ENCODE results near the gene CCDC34.
"Not testable (repeated sequence)": the region's sequence is repeated elsewhere in the genome, so short reads cannot be mapped to it uniquely, and the experiment has no call there.

The CCDC34 gene

DNA sequence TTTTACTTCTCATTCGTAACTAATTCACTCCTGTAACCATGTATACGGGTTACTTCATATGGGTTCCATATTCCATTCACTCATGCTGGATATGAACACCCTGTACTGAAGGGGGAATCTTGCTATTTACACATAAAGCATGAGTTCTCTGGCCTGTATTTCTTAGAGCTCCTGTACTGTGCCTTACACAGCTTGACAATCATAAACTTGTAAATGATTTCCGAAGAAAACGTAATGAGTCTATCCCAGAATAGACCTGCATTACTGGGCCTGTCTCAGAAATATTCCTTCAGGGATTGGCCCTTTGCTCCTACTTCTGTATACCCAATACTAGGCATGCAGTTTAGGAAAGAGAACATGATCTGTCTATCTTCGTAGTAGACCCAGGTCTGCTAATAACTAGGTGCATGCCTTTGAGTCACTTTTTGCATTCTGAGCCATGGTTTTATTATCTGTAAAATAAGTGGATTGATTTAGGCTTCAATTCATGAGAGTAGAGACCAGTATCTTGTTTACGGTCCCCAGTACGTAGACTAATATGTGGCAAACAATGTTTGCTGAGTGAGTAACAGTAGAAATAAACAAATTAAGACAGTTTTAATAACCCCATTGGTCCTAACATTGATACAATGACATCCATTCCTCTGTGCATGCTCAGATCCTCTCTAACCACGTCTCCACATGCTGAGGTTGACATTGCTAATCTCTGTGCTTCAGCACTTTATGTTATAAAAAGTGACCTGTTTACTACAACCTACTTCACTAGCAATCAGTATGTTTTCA, 1.2 kb downstream of the CCDC34 start:
- no peak for DNase-seq

DNA sequence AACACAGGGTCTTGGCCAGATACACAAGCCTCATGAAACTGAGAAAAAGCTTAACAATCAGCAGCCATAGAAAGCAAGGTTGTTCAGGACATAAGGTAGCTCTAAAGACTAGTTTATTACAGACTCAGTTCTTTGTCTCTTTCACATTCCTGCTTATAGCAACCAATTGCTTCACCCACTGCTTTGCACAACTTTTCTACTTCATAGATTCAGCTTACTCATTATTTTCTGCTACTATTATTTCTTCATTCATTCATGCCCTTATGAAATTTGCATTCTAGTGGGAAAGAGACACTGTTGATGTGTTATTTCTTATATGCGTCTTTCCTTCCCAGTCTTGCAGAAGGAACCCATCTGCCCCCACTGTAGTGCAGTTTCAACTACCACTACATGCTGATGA, 4.7 kb downstream of the CCDC34 start:
- no peak for DNase-seq

DNA sequence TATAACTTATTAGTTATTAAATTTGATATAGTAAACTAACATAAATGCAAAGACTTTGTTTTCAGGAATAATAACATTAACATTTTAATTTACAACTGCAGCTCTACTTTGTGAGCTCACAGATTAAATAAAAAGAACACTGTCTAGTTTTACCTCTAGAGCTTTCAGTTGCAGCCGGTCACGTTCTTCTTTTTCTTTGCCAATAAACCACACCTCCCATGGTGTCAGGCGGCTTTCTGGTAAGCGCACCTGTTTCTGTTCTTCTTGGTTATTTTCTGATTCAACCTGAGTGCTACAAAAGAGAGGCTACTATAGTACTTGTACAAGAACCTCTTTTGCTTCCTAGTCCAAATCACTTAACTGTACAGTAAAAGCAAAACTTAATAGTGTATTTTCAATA, 5.8 kb downstream of the CCDC34 start:
- no peak for DNase-seq

DNA sequence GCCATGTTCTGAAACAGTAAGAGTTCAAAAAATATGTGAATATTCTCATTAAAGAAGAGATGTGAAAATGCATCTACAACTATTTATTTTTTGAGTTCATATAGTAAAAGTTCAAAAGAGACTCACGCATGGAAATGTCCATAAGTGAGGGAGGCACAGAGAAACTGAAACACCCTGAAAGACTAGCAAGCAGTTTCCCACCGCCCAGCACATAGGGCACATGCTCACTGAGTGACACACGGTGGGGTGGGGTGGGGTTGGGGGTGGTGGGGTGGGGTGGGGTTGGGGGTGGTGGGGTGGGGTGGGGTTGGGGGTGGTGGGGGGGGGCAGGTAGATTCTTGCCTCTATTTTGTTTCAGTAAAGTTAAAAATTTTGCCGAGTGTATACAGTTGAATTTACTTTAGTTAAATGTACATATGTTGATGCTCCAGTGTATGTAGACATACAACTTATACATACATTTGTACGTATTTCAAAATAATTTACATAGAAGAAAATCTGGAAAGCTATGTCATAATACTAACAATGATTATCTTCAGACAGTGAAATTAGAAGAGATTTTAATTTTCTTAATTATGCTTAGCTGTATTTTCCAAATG, 6.3 kb downstream of the CCDC34 start:
- DNase-seq = no peak

DNA sequence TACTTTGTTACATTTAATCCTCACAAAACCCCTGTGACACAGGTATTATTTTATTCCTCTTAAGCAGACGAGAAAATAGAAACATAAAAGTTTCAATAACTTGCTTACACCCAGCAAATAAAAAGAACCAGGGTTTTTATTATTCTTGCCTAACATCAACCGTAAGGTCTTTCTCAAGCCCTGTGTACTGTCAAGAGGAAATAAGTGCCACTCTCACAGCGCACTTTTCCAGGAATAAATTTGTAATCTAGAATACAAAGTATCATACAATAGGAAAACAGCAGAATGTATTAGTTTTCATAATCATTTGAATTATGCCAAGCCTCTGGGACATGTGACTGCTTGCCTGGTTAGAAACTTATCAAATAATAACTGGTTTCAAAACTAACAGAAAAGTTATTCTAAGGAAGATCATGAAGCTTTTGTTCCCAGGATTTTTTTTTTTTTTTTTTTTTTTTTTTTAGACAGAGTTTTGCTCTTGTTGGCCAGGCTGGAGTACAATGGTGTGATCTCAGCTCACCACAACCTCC, 7.4 kb downstream of the CCDC34 start:
- DNase-seq = no peak

DNA sequence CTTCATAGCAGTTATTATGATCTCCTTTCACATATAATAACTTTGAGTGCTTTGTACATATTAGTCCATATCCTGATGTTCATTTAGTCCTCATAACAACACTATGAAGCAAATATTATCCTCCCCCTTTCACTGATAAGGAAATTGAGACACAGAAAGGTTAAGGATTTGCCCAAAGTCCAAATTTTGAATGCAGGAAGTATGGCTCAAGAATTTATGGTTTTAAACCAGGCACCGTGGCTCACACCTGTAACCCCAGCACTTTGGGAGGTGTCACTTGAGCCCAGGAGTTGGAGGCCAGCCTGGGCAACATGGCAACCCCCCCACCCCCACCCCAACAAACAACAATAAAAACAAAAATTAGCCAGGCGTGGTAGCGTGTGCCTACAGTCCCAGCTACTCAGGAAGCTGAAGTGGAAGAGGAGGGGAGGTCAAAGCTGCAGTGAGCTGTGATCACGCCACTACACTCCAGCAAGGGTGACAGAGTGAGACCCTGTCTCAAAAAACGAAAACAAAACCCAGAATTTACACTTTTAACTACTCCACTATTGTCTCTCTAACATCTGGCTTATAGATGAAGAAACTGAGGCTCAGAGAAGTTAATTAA, 8.6 kb downstream of the CCDC34 start:
- DNase-seq = no peak

DNA sequence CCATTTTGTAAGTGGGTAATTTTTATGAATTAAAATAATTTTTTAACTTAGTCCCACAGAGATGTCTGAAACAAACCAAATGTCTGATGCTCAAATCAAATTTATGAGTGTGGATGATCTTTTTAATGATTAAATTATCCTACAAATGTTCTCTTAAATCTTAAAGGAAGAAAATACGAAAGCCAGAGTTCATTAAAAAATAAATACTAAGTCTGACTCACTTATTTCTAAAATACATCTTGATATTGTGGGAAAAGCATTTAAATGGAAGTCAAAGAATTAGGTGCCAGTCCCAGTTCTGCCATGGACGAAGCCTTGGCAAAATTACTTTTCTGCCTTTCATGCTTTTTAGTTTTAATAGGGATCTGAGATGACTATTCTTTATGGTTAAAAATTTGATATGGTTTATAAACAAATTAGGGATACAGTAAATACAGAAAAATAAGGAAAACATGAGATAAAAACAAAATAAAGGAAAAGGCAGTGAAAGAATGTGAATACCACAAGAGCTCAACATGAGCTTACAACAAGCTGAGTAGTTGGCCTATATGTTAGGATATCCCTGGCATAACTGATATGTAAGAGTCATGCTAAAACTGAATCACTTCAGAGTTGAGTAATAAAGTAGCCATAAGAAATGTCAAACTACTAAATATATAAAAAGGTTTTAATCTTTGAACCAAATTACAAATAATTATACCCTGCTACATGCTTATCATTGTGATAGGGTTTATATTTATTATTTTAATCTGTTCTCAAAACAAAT, 9.2 kb downstream of the CCDC34 start:
- no peak for DNase-seq

DNA sequence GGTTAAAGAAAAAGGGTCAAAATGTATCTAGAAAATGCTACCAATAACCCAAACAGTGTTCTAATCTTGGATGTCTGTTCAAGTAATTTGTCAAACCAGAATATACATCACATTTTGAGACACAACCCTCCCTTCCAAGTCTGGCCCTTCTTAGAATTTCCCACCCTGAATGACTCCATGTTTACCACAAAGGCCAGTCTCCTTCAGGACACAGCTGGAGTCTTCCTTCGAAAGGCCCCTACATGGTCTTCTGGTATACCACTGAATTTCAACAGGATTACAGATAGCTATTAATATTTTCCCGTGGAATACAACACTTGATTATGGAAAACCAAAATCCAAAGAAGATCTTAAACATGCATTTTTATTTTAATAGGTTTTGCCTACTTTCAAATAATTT, 10.2 kb downstream of the CCDC34 start:
- DNase-seq = no peak

DNA sequence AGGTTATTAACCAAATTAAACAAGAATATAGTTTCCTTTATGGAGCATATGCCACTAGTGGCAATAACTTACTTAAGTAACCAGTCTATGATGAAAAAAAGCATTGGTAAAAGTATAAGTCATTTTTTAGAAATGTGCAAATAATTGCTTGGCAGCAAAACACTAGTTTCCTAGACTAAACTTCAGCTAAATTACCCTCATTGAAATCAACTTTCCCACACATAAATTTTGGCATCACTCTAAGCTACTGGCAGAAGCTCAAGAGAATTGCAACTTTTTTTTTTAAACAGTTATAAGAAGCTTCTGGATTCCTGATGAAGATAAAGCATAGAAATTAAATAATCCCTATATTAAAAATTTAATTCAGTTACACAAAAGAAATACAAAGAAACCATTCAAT, 12.5 kb downstream of the CCDC34 start:
- DNase-seq = no peak

DNA sequence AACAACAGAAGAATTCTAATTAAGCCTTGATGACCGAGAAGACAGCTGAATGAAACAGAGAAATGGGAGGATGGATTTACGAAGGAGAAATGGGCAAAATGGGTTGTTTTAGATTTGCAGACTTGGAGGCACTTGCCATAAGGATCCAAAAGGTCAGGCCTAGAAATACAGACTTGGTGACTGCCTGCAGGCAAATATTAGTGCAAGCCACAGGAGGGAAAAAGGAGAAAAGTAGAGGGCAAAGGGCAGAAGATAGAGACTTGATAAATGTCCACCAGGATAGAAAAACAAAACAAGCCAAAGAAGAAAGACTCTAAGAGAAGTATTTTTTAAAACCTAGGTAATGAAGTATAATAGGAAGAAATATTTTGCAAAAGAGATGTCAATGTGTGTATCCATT, 13.1 kb downstream of the CCDC34 start:
- DNase-seq = no peak

DNA sequence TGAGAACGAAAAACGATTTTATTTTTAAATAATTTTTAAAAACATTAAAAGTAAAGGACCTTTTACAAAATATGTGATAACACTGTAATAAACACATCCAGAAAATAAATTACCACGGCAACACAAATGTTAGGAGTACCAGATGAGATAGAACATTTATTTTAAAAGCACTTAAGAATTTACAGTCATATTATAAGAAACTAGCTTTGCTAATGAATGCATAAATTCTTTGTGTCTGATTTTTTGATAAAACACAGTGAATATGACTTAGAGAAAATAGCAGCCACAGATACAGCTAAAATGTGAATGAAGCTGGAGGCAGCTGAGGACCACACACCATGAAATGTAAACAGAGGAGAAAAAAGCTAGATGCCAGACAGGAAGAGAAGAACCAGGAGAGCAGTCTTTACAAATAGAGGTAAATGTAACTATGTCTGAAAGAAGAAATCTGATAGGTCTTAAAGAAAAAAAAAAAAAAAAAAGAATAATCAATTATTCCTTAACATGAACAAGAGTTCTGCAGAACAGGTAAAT, 14.6 kb downstream of the CCDC34 start:
- DNase-seq = no peak

DNA sequence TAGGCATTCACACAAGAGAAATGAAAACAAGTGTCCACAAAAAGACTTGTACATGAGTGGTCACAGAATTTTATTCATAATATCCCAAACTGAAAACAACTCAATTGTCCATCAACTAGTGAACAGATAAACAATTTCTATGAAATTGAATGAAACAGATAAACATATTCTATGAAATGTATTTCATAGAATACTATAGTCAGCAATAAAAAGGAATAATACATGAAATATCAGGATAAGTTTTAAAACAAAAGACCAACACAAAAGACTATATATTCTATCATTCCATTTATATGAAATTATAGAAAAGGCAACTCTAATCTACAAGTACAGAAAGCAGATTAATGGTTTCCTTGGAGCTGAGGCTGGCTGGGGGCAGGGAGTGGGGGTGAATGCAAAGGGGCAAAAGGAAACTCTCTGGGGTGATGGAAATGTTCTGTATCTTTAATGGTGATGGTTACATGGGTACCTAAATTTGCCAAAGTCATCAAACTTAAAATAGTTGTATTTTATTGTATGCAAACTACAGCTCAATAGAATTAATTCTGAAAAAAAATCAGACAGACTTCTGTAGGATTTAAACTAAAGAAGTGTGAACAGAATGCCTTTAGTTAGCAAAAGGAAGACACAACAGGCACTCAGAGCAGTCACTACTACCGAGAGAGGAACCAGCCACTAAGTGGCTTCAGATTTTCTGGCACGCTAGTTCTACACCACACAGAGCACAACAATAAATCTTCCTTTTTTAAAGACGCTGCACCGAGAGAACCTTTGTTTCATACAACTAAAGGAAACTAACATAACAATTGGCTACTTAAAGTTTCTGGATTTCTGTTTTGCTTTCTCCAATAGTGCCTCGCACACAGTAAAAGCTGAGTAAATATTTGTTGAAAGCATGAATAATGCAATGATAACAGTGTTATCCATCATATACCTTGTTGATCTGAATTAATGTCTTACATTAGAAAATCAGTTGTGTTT, 15.4 kb downstream of the CCDC34 start:
- no peak for DNase-seq

DNA sequence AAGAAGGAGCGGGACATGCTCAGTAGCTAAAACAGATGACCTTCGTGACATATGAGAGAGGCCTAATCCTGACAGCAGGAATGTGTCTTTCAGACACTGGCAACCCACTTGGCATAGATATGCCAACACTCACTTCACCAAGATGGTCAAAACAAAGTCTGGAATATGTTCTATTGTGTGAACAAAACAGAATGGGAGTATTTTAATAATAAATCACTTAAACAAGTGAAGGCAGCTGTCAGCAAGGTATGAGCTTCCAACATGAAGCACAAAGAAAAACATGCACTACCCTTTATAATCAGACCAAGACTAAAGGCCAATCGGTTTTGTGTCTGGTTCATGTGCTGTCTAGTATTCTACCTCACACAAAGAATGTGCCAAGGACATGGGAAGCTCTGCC, 23.1 kb downstream of the CCDC34 start:
- DNase-seq = no peak

DNA sequence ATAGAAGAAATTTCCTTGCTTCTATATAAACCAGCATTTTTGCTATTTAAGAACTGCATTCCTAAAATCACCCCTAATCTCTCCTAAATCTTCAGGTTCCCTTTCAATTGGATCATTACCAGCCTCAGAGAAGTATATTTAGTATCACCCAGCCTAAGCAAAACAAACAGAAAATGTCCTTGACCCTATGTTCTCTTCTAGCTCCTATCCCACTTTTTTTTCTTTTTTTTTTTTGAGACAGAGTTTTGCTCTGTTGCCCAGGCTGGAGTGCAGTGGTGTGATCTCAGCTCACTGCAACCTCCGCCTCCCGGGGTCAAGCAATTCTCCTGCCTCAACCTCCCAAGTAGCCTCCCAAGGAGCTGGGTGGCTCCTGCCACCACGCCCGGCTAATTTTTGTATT, 28.3 kb downstream of the CCDC34 start:
- not testable (repeated sequence) for DNase-seq

DNA sequence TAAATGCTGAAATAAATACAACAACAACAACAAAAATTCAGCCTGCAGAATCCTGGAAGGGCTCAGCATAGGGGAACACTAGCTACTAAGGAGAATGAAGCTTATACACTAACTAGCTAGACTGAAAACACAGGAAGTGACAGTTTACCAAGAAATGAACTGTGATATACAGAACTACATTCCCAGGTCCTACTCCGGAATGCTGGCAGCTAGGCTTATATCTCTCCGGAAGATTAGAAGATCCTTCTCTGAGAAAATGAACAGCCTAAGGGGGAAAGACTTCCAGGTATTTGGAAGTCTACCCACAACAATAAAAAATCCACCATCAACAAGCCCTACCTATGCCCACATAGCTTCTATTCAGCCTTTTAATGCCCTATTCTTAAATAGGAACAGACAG, 31.0 kb downstream of the CCDC34 start:
- DNase-seq = no peak

DNA sequence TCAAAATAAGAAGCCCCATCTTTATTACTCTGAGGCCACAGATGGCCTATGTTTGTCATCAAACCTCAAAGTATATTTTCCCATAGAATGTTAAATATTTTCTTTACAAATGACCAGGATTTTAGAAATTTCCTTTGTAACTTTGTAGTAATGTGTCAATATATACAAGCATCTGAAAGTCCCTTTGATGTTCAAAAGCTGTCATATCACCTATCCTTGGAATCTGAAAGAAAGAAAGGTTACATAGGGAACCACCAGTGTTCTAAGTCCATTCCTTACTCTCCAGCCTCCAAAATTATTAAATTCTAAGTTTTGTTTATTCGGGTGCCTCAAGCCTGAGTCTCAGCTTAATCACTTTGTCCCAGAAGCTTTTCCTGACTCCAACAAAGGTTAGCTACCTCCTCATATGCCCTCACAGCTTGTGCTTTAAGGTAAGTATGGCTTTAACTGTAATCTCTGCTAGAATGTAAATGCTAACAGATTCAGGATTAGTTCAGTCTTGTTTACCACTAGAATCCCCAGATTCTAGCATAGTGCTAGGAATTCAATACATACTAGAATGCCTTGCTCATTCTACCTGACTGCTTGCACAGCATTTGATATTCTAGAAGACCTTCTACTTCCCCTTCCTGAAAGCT, 32.3 kb downstream of the CCDC34 start:
- DNase-seq = no peak

DNA sequence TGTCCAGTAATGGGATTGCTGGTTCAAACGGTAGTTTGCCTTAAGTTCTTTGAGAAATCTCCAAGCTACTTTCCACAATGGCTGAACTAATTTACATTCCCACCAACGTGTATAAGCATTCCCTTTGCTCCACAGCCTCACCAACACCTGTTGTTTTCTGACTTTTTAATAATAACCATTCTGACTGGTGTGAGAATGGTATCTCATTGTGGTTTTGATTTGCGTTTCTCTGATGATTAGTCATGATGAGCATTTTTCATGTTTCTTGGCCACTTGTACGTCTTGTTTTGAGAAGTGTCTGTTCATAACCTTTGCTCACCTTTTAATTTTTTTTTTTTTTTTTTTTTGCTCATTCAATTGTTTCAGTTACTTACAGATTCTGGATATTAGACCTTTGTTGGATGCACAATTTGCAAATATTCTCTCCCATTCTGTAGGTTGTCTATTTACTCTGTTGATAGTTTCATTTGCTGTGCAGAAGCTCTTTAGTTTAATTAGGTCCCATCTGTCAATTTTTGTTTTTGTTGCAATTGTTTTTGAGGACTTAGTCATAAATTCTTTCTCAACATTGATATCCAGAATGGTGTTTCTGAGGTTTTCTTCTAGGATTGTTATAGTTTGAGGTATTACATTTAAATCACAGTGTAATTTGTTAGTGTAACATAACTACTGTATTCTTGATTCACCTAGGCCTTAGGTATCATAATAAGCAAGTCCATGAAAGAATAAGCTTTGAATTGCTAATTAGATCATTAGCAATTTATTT, 33.0 kb downstream of the CCDC34 start:
- no peak for DNase-seq

DNA sequence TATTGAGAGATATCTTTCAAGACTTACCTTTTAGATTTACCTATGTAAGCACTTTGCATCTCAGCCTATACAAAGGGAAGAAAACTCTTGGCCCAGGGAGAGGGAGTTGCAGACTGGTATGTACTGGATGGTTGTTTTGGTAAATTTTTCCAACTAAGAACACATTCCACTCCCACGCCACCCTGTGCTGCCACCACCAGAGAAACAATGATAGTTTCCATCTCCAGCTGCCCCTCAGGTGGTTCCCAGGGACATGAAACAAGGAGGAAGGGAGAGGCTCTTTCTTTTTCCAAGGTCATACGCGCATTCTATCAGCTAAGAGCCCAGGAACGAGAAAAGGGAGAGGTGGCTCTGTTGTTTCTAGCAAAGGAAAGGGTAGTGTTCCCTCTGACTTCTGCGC, 34.4 kb downstream of the CCDC34 start:
- no peak for DNase-seq

DNA sequence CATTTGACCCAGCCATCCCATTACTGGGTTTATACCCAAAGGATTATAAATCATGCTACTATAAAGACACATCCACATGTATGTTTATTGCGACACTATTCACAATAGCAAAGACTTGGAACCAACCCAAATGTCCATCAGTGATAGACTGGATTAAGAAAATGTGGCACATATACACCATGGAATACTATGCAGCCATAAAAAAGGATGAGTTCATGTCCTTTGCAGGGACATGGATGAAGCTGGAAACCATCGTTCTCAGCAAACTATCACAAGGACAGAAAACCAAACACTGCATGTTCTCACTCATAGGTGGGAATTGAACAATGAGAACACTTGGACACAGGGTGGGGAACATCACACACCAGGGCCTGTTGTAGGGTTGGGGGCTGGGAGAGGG, 36.0 kb downstream of the CCDC34 start:
- not testable (repeated sequence) for DNase-seq

Measured in hypothalamus (tissue), 51 donors.